Measurements from ENCODE around the gene HDAC4.

DNA sequence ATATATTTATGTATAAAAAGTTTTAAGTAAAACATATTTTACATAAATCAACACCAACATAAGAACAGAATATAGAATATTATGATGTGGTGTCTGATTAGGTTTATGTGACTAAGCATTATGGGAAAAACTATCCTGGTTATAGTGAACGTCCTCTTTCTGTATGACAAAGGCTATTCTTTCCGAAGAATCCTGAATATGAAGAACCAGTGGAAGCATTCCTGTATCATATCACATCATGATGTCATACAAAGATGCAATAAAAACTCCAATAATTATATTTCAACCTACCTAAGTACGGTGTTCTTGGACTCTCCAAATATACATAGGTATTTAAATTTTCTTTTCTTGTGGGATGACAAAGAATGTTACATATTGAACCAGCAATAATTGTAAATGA, 37.5 kb upstream of the HDAC4 start:
- TF ChIP-seq GATA2 (IDR thresholded peaks at IDR 0.05; ENCODE audit: low read depth, low read length) (no peak), GATA3 (IDR thresholded peaks at IDR 0.05; ENCODE audit: low read depth, low read length) (no peak)

All from SH-SY5Y (cell line).